IPS-18a (cell line): ENCODE measurements around the gene IL6R.
"Not testable (repeated sequence)": the region's sequence is repeated elsewhere in the genome, so short reads cannot be mapped to it uniquely, and the experiment has no call there.

Experiments
- H3K27ac ChIP-seq: one replicate; pipeline ENCODE4 v1.5.1; 2013; ENCODE audit warnings: low read length
- H3K27me3 ChIP-seq: one replicate; pipeline ENCODE4 v1.6.1; 2013; ENCODE audit warnings: mild to moderate bottlenecking, low read length; ENCODE audit not compliant: control insufficient read depth, insufficient read depth
- H3K36me3 ChIP-seq: one replicate; pipeline ENCODE4 v1.6.1; 2013; ENCODE audit warnings: low read depth, low read length; ENCODE audit not compliant: control insufficient read depth
- H3K4me1 ChIP-seq: one replicate; pipeline ENCODE4 v1.6.1; 2013; ENCODE audit warnings: low read depth, low read length; ENCODE audit not compliant: control insufficient read depth
- H3K4me3 ChIP-seq: one replicate; pipeline ENCODE4 v1.5.1; 2013; ENCODE audit warnings: low read length
- H3K9ac ChIP-seq: one replicate; pipeline ENCODE4 v1.6.1; 2013; ENCODE audit warnings: mild to moderate bottlenecking, low read length, moderate library complexity
- H3K9me3 ChIP-seq: one replicate; pipeline ENCODE4 v1.6.1; 2013; ENCODE audit warnings: low read depth, low read length; ENCODE audit not compliant: control insufficient read depth

IL6R gene

DNA sequence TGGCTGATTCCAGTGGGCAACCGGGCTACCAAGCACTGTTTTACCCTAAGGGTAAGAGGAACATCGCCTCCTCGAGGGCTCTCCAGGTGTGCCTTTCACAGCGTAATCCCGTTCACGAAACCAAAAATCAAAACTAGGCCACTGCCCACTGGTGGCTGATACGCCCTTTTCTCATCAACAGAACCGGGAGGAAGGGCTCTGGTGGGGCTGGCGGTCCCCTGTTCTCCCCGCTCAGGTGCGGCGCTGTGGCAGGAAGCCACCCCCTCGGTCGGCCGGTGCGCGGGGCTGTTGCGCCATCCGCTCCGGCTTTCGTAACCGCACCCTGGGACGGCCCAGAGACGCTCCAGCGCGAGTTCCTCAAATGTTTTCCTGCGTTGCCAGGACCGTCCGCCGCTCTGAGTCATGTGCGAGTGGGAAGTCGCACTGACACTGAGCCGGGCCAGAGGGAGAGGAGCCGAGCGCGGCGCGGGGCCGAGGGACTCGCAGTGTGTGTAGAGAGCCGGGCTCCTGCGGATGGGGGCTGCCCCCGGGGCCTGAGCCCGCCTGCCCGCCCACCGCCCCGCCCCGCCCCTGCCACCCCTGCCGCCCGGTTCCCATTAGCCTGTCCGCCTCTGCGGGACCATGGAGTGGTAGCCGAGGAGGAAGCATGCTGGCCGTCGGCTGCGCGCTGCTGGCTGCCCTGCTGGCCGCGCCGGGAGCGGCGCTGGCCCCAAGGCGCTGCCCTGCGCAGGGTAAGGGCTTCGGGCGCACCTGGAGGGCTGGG is at the start of gene IL6R:
TSS of gene IL6R (plus strand) at position 360 of the 763 bp plus-strand sequence. CDS start at position 647, 287 bp downstream.
- H3K4me3 ChIP-seq: peak within 1 kb of the TSS; percentile 52
- no peaks in the 10 kb centered on the region for H3K9me3 ChIP-seq
- peaks cover 52% of the 10 kb centered on the region for H3K27me3 ChIP-seq
- peaks cover 10% of the 10 kb centered on the region for H3K4me1 ChIP-seq
- no peak within 1 kb of the TSS for H3K27ac ChIP-seq
- peak within 1 kb of the TSS; percentile 1 for H3K9ac ChIP-seq
- H3K36me3 ChIP-seq: no peaks in the 10 kb centered on the region

GRCh38 chr1:154358519-154358918 is 46.6 kb upstream of the IL6R start:
- H3K27ac ChIP-seq: no peak overlapping the region

GRCh38 chr1:154360288-154360687 is 44.9 kb upstream of the IL6R start:
- Histone ChIP-seq H3K27ac (no peak overlapping the region), H3K36me3 (no peaks in the 10 kb centered on the region), H3K4me3 (no peak overlapping the region), H3K27me3 (no peaks in the 10 kb centered on the region), H3K9ac (no peak overlapping the region), H3K9me3 (no peaks in the 10 kb centered on the region), H3K4me1 (peaks cover 7% of the 10 kb centered on the region)

More at GRCh38 chr1:154358519-154358918, 46.6 kb upstream of the IL6R start:
- H3K9me3 ChIP-seq: no peaks in the 10 kb centered on the region
- H3K9ac ChIP-seq: no peak overlapping the region
- peaks cover 7% of the 10 kb centered on the region for H3K4me1 ChIP-seq
- H3K36me3 ChIP-seq: no peaks in the 10 kb centered on the region
- no peak overlapping the region for H3K4me3 ChIP-seq
- H3K27me3 ChIP-seq: peaks cover 8% of the 10 kb centered on the region

DNA sequence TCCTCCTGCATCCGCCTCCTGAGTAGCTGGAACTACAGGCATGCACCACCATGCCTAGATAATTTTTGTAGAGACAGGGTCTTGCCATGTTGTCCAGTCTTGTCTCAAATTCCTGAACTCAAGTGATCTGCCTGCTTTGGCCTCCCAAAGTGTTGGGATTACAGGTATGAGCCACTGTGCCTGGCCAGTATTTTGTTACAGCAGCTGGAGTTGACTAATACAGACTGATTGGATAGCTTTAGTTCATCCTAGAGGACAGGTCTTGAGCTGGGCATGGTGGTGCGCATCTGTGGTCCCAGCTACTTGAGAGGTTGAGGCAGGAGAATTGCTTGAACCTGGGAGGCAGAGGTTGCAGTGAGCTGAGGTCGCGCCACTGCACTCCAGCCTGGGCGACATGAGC is 44.3 kb upstream of the IL6R start:
- not testable (repeated sequence) for H3K4me1 ChIP-seq, H3K36me3 ChIP-seq, H3K9me3 ChIP-seq, H3K9ac ChIP-seq, H3K27ac ChIP-seq, H3K4me3 ChIP-seq, H3K27me3 ChIP-seq

DNA sequence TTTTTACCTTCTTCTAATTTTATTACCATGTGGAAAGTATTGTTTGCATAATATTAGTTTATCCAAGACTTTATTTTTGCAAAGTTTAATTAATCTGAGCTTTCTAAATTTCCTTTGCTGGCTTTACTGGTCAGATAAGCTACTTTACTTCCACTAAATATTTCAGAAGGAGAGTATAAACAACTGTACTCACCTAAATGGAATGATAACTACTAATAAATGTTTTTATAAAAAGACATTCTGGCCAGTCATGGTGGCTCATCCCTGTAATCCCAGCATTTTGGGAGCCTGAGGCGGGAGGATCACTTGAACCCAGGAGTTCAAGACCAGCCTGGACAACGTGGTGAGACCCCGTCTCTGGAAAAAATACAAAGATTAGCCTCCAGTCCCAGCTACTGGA is 43.8 kb upstream of the IL6R start:
- no peak overlapping the region for H3K27ac ChIP-seq
- H3K9ac ChIP-seq: no peak overlapping the region
- no peak overlapping the region for H3K4me3 ChIP-seq
- no peaks in the 10 kb centered on the region for H3K27me3 ChIP-seq
- no peaks in the 10 kb centered on the region for H3K36me3 ChIP-seq
- peaks cover 7% of the 10 kb centered on the region for H3K4me1 ChIP-seq
- no peaks in the 10 kb centered on the region for H3K9me3 ChIP-seq

DNA sequence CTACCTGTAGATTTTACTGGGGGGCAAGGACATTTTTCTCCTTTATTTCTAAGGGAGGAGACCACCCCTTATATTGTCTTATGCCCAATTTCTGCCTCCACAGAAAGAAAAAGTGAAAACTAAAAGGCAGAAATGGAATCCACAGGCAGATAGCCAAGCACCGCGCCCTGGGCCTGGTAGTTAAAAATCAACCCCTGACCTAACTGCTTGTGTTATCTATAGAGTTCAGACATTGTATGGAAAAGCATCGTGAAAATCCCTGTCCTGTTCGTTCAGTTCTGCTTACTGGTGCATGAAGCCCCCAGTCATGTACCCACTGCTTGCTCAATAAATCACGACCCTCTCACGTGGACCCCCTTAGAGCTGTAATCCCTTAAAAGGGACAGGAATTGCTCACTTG is 33.7 kb upstream of the IL6R start:
- no peaks in the 10 kb centered on the region for H3K9me3 ChIP-seq
- H3K36me3 ChIP-seq: no peaks in the 10 kb centered on the region
- no peak overlapping the region for H3K9ac ChIP-seq
- H3K27ac ChIP-seq: no peak overlapping the region
- H3K27me3 ChIP-seq: no peaks in the 10 kb centered on the region
- no peak overlapping the region for H3K4me3 ChIP-seq
- no peaks in the 10 kb centered on the region for H3K4me1 ChIP-seq

GRCh38 chr1:154373777-154374357 is 31.3 kb upstream of the IL6R start:
- H3K4me1 ChIP-seq, H3K9ac ChIP-seq, H3K9me3 ChIP-seq, H3K4me3 ChIP-seq, H3K36me3 ChIP-seq, H3K27ac ChIP-seq, H3K27me3 ChIP-seq: not testable (repeated sequence)

DNA sequence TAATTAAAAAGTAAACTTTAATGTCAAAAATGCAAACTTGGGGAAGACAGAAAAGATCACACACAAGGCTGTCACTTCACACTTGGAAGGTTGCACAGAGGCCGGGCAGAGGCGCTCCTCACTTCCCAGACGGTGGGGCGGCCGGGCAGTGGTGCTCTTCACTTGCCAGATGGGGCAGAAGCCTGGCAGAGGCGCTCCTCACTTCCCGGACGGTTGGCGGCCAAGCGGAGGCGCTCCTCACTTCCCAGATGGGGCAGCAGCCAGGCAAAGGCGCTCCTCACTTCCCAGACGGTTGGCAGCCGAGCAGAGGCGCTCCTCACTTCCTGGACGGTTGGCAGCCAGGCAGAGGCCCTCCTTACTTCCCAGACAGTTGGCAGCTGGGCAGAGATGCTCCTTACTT is 25.8 kb upstream of the IL6R start:
- Histone ChIP-seq H3K4me3 (no peak overlapping the region), H3K9me3 (no peaks in the 10 kb centered on the region), H3K27ac (no peak overlapping the region), H3K9ac (no peak overlapping the region), H3K4me1 (no peaks in the 10 kb centered on the region), H3K27me3 (no peaks in the 10 kb centered on the region), H3K36me3 (no peaks in the 10 kb centered on the region)

- no peak overlapping the region for H3K4me3 ChIP-seq
- H3K27ac ChIP-seq: no peak overlapping the region
- no peaks in the 10 kb centered on the region for H3K4me1 ChIP-seq
- H3K9ac ChIP-seq: no peak overlapping the region
- H3K9me3 ChIP-seq: no peaks in the 10 kb centered on the region
- no peaks in the 10 kb centered on the region for H3K27me3 ChIP-seq
- no peaks in the 10 kb centered on the region for H3K36me3 ChIP-seq
Observed at GRCh38 chr1:154384650-154385489, 20.3 kb upstream of the IL6R start.

DNA sequence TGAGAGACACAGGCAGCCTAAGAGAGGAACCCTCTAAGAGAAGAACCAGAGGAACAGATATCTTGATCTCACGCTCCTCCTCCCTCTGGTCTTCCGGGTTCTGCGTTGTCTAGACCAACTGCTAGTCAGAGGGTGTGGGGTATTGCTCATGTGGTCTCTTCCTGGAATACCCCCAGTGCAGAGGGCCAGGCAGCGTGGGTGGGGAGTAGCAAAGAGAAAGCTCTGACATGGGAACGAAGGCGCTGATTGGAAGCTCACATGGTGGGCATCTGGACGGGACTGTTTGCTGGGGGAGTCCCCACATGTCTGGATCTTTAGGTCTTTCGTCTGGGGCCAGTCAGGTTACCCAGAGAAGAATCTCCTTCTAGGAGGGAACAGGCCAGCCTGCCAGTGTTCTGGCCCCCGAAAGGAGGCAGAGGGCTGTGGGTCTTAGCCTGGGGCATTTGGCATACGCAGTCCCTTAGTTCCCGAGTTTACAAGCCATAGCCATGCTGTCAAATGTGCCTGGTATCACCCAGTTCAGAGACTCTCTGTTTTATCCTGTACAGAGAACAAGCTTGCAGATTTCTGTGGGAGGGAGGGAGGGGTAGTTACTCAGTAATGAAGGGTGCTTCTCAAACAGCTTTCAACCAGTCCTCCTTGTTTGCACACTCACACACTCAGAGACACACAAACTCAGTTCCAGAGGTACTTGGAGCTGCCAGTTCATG is 18.3 kb upstream of the IL6R start:
- H3K9me3 ChIP-seq: no peaks in the 10 kb centered on the region
- H3K4me1 ChIP-seq: no peaks in the 10 kb centered on the region
- no peak overlapping the region for H3K27ac ChIP-seq
- no peak overlapping the region for H3K4me3 ChIP-seq
- no peaks in the 10 kb centered on the region for H3K27me3 ChIP-seq
- H3K9ac ChIP-seq: no peak overlapping the region
- no peaks in the 10 kb centered on the region for H3K36me3 ChIP-seq

GRCh38 chr1:154391086-154391770 is 13.9 kb upstream of the IL6R start:
- no peaks in the 10 kb centered on the region for H3K9me3 ChIP-seq
- H3K4me1 ChIP-seq: no peaks in the 10 kb centered on the region
- H3K9ac ChIP-seq: no peak overlapping the region
- H3K27ac ChIP-seq: no peak overlapping the region
- H3K36me3 ChIP-seq: no peaks in the 10 kb centered on the region
- no peak overlapping the region for H3K4me3 ChIP-seq
- no peaks in the 10 kb centered on the region for H3K27me3 ChIP-seq
